ENCODE measurements around the gene GDPD5.

The GDPD5 gene

GRCh38 chr11:75507571-75507970, 18.2 kb downstream of the GDPD5 start:
- 81% methylated on average over 2 of the region's 3 CpGs for WGBS
- H4K8ac ChIP-seq (ENCODE audit: low read length) = no peak overlapping the region
- no peak overlapping the region for H3K14ac ChIP-seq (ENCODE audit: low read length in 2 of 2)

GRCh38 chr11:75506827-75507226, 18.9 kb downstream of the GDPD5 start:
- Histone ChIP-seq H2BK120ac (ENCODE audit: low read depth, low read length) (no peak overlapping the region), H3K4me3 (ENCODE audit: insufficient read depth in 1 of 2, low read depth in 1 of 2, low read length in 2 of 2) (no peak overlapping the region), H3K4ac (ENCODE audit: low read depth in 1 of 2, low read length in 2 of 2) (no peak overlapping the region), H2BK12ac (ENCODE audit: low read length in 2 of 2) (no peak overlapping the region), H3K9me3 (ENCODE audit: control insufficient read depth, low read length) (no peaks in the 10 kb centered on the region), H2AFZ (ENCODE audit: low read depth, low read length) (no peak overlapping the region), H3K27ac (ENCODE audit: low read length, poor library complexity, severe bottlenecking) (no peak overlapping the region), H2AK5ac (ENCODE audit: low read length, severe bottlenecking) (no peak overlapping the region), H2BK5ac (ENCODE audit: low read depth, low read length, poor library complexity, severe bottlenecking) (no peak overlapping the region), H3K79me1 (replicated peaks; ENCODE audit: low read length, poor library complexity, severe bottlenecking) (no peaks in the 10 kb centered on the region), H4K8ac (ENCODE audit: low read length) (no peak overlapping the region), H3K9ac (ENCODE audit: low read length) (no peak overlapping the region), H3K27me3 (ENCODE audit: control insufficient read depth in 1 of 2, insufficient read depth in 1 of 2, low read length in 2 of 2) (peaks cover 0 to 13% of the 10 kb centered on the region in 2 experiments), H4K91ac (ENCODE audit: low read length) (no peak overlapping the region), H3K4me2 (ENCODE audit: low read length, poor library complexity, severe bottlenecking) (no peak overlapping the region), H3K18ac (ENCODE audit: low read depth in 1 of 2, low read length in 2 of 2) (no peak overlapping the region), H3K23ac (ENCODE audit: low read length in 2 of 2) (no peak overlapping the region), H3K4me1 (ENCODE audit: control insufficient read depth, insufficient read depth, low read depth, low read length) (peaks cover 2% of the 10 kb centered on the region), H2BK15ac (ENCODE audit: low read depth, poor library complexity, severe bottlenecking) (no peak overlapping the region), H3K36me3 (ENCODE audit: control insufficient read depth in 1 of 2, insufficient read depth in 2 of 2, low read depth in 1 of 2, low read length in 2 of 2) (no peaks in the 10 kb centered on the region), H3K14ac (ENCODE audit: low read length in 2 of 2) (no peak overlapping the region)
- DNase-seq = no peak
- WGBS = 92% methylated on average over 6 of the region's 6 CpGs

More at GRCh38 chr11:75507571-75507970, 18.2 kb downstream of the GDPD5 start:
- H2BK120ac ChIP-seq (ENCODE audit: low read depth, low read length) = no peak overlapping the region
- peak overlapping the region in 1 of 2 experiments; percentile 8 for H3K4ac ChIP-seq (ENCODE audit: low read depth in 1 of 2, low read length in 2 of 2)
- peaks cover 2% of the 10 kb centered on the region for H3K4me1 ChIP-seq (ENCODE audit: control insufficient read depth, insufficient read depth, low read depth, low read length)
- no peaks in the 10 kb centered on the region for H3K36me3 ChIP-seq (ENCODE audit: control insufficient read depth in 1 of 2, insufficient read depth in 2 of 2, low read depth in 1 of 2, low read length in 2 of 2)
- H3K18ac ChIP-seq (ENCODE audit: low read depth in 1 of 2, low read length in 2 of 2) = no peak overlapping the region
- H3K4me2 ChIP-seq (ENCODE audit: low read length, poor library complexity, severe bottlenecking) = no peak overlapping the region
- DNase-seq = no peak
- H2BK12ac ChIP-seq (ENCODE audit: low read length in 2 of 2) = no peak overlapping the region
- no peaks in the 10 kb centered on the region for H3K9me3 ChIP-seq (ENCODE audit: control insufficient read depth, low read length)
- H2AFZ ChIP-seq (ENCODE audit: low read depth, low read length) = peak overlapping the region; percentile 30
- H3K27ac ChIP-seq (ENCODE audit: low read length, poor library complexity, severe bottlenecking) = no peak overlapping the region
- no peak overlapping the region for H3K4me3 ChIP-seq (ENCODE audit: insufficient read depth in 1 of 2, low read depth in 1 of 2, low read length in 2 of 2)
- no peak overlapping the region for H2BK5ac ChIP-seq (ENCODE audit: low read depth, low read length, poor library complexity, severe bottlenecking)
- H2AK5ac ChIP-seq (ENCODE audit: low read length, severe bottlenecking) = no peak overlapping the region
- H3K79me1 ChIP-seq (replicated peaks; ENCODE audit: low read length, poor library complexity, severe bottlenecking) = no peaks in the 10 kb centered on the region
- H3K23ac ChIP-seq (ENCODE audit: low read length in 2 of 2) = no peak overlapping the region
- no peak overlapping the region for H2BK15ac ChIP-seq (ENCODE audit: low read depth, poor library complexity, severe bottlenecking)
- H3K27me3 ChIP-seq (ENCODE audit: control insufficient read depth in 1 of 2, insufficient read depth in 1 of 2, low read length in 2 of 2) = peaks cover 0 to 13% of the 10 kb centered on the region in 2 experiments
- no peak overlapping the region for H4K91ac ChIP-seq (ENCODE audit: low read length)
- H3K9ac ChIP-seq (ENCODE audit: low read length) = no peak overlapping the region

GRCh38 chr11:75505916-75506692, 19.6 kb downstream of the GDPD5 start:
- H2AFZ ChIP-seq (ENCODE audit: low read depth, low read length) = no peak overlapping the region
- no peak overlapping the region for H3K23ac ChIP-seq (ENCODE audit: low read length in 2 of 2)
- no peak overlapping the region for H3K9ac ChIP-seq (ENCODE audit: low read length)

GRCh38 chr11:75504501-75504900, 21.2 kb downstream of the GDPD5 start:
- Histone ChIP-seq H2AFZ (ENCODE audit: low read depth, low read length) (no peak overlapping the region), H3K79me1 (replicated peaks; ENCODE audit: low read length, poor library complexity, severe bottlenecking) (no peaks in the 10 kb centered on the region), H3K27ac (ENCODE audit: low read length, poor library complexity, severe bottlenecking) (no peak overlapping the region), H3K18ac (ENCODE audit: low read depth in 1 of 2, low read length in 2 of 2) (no peak overlapping the region), H3K36me3 (ENCODE audit: control insufficient read depth in 1 of 2, insufficient read depth in 2 of 2, low read depth in 1 of 2, low read length in 2 of 2) (no peaks in the 10 kb centered on the region), H3K14ac (ENCODE audit: low read length in 2 of 2) (no peak overlapping the region), H2BK15ac (ENCODE audit: low read depth, poor library complexity, severe bottlenecking) (no peak overlapping the region), H3K9ac (ENCODE audit: low read length) (no peak overlapping the region), H4K91ac (ENCODE audit: low read length) (no peak overlapping the region), H3K4me3 (ENCODE audit: insufficient read depth in 1 of 2, low read depth in 1 of 2, low read length in 2 of 2) (no peak overlapping the region), H4K8ac (ENCODE audit: low read length) (no peak overlapping the region), H3K23ac (ENCODE audit: low read length in 2 of 2) (no peak overlapping the region), H2BK5ac (ENCODE audit: low read depth, low read length, poor library complexity, severe bottlenecking) (no peak overlapping the region), H2AK5ac (ENCODE audit: low read length, severe bottlenecking) (no peak overlapping the region), H3K4ac (ENCODE audit: low read depth in 1 of 2, low read length in 2 of 2) (no peak overlapping the region), H2BK12ac (ENCODE audit: low read length in 2 of 2) (no peak overlapping the region), H3K4me1 (ENCODE audit: control insufficient read depth, insufficient read depth, low read depth, low read length) (peaks cover 6% of the 10 kb centered on the region), H3K9me3 (ENCODE audit: control insufficient read depth, low read length) (no peaks in the 10 kb centered on the region), H3K27me3 (ENCODE audit: control insufficient read depth in 1 of 2, insufficient read depth in 1 of 2, low read length in 2 of 2) (peaks cover 0 to 6% of the 10 kb centered on the region in 2 experiments), H2BK120ac (ENCODE audit: low read depth, low read length) (no peak overlapping the region), H3K4me2 (ENCODE audit: low read length, poor library complexity, severe bottlenecking) (no peak overlapping the region)
- 97% methylated on average over 4 of the region's 5 CpGs for WGBS
- no peak for DNase-seq

More at GRCh38 chr11:75505916-75506692, 19.6 kb downstream of the GDPD5 start:
- no peak overlapping the region for H3K4me3 ChIP-seq (ENCODE audit: insufficient read depth in 1 of 2, low read depth in 1 of 2, low read length in 2 of 2)
- no peaks in the 10 kb centered on the region for H3K36me3 ChIP-seq (ENCODE audit: control insufficient read depth in 1 of 2, insufficient read depth in 2 of 2, low read depth in 1 of 2, low read length in 2 of 2)
- H2BK15ac ChIP-seq (ENCODE audit: low read depth, poor library complexity, severe bottlenecking) = no peak overlapping the region
- no peak overlapping the region for H3K4ac ChIP-seq (ENCODE audit: low read depth in 1 of 2, low read length in 2 of 2)
- no peak overlapping the region for H3K14ac ChIP-seq (ENCODE audit: low read length in 2 of 2)
- H2AK5ac ChIP-seq (ENCODE audit: low read length, severe bottlenecking) = no peak overlapping the region
- no peak overlapping the region for H2BK5ac ChIP-seq (ENCODE audit: low read depth, low read length, poor library complexity, severe bottlenecking)
- no peak overlapping the region for H4K8ac ChIP-seq (ENCODE audit: low read length)
- no peaks in the 10 kb centered on the region for H3K9me3 ChIP-seq (ENCODE audit: control insufficient read depth, low read length)
- H3K79me1 ChIP-seq (replicated peaks; ENCODE audit: low read length, poor library complexity, severe bottlenecking) = no peaks in the 10 kb centered on the region
- no peak overlapping the region for H3K4me2 ChIP-seq (ENCODE audit: low read length, poor library complexity, severe bottlenecking)
- no peak overlapping the region for H3K18ac ChIP-seq (ENCODE audit: low read depth in 1 of 2, low read length in 2 of 2)
- H2BK120ac ChIP-seq (ENCODE audit: low read depth, low read length) = no peak overlapping the region
- 89% methylated on average over 10 of the region's 11 CpGs for WGBS
- DNase-seq = no peak
- no peak overlapping the region for H2BK12ac ChIP-seq (ENCODE audit: low read length in 2 of 2)
- H4K91ac ChIP-seq (ENCODE audit: low read length) = no peak overlapping the region
- H3K27ac ChIP-seq (ENCODE audit: low read length, poor library complexity, severe bottlenecking) = no peak overlapping the region
- peaks cover 2% of the 10 kb centered on the region for H3K4me1 ChIP-seq (ENCODE audit: control insufficient read depth, insufficient read depth, low read depth, low read length)
- peaks cover 0 to 6% of the 10 kb centered on the region in 2 experiments for H3K27me3 ChIP-seq (ENCODE audit: control insufficient read depth in 1 of 2, insufficient read depth in 1 of 2, low read length in 2 of 2)
